Smooth muscle cell (in vitro differentiated cells): ENCODE results near the gene FUT2. TPM values are rescaled to one million over a fixed set of nuclear protein-coding genes. Genes with fewer than 3 reads are reported as not detected.

Source experiments
- DNase-seq: peaks from one replicate; lab custom pipeline; 2025; ENCODE audit not compliant: unreplicated experiment; lab: John Stamatoyannopoulos, UW
- H2AFZ ChIP-seq: fragments of 200-600 bp; sonication (generic); 2 replicates; pipeline ENCODE4 v1.6.0; 2016; ENCODE audit warnings: antibody characterized with exemption, low read depth, mild to moderate bottlenecking
- H3F3A ChIP-seq: fragments of 200-600 bp; sonication (generic); 2 replicates; pipeline ENCODE4 v1.6.0; 2017; ENCODE audit warnings: antibody characterized with exemption, low read depth
- H3K27ac ChIP-seq: fragments of 200-600 bp; sonication (generic); 2 replicates; pipeline ENCODE4 v1.5.1; 2016; ENCODE audit warnings: low read depth, mild to moderate bottlenecking
- H3K27me3 ChIP-seq: fragments of 200-600 bp; sonication (generic); 2 replicates; pipeline ENCODE4 v1.6.1; 2016; ENCODE audit warnings: low read depth, mild to moderate bottlenecking
- H3K36me3 ChIP-seq: fragments of 200-600 bp; sonication (generic); 2 replicates; pipeline ENCODE4 v1.5.1; 2016; ENCODE audit warnings: low read depth
- H3K4me1 ChIP-seq: fragments of 200-600 bp; sonication (generic); 2 replicates; pipeline ENCODE4 v1.5.1; 2016; ENCODE audit warnings: low read depth
- H3K4me2 ChIP-seq: fragments of 200-600 bp; sonication (generic); 2 replicates; pipeline ENCODE4 v1.6.0; 2016; ENCODE audit warnings: mild to moderate bottlenecking
- H3K4me3 ChIP-seq: fragments of 200-600 bp; sonication (generic); 2 replicates; pipeline ENCODE4 v1.5.1; 2016; ENCODE audit warnings: mild to moderate bottlenecking
- H3K79me2 ChIP-seq: fragments of 200-600 bp; sonication (generic); 2 replicates; pipeline ENCODE4 v1.6.0; 2016; ENCODE audit warnings: low read depth, mild to moderate bottlenecking
- H3K9ac ChIP-seq: fragments of 200-600 bp; sonication (generic); 2 replicates; pipeline ENCODE4 v1.6.0; 2016; ENCODE audit warnings: low read depth
- H3K9me3 ChIP-seq: fragments of 200-600 bp; sonication (generic); replicated peaks from 2 replicates; pipeline ENCODE4 v1.5.1; 2016; ENCODE audit warnings: low read depth
- H4K20me1 ChIP-seq: fragments of 200-600 bp; sonication (generic); 2 replicates; pipeline ENCODE4 v1.6.0; 2016; ENCODE audit warnings: low read depth
- WGBS: methylation state at CpG from one replicate; pipeline ENCODE4 v1.1.7; 2016; ENCODE audit warnings: low lambda C conversion rate; 5-methylcytosine and 5-hydroxymethylcytosine counted together
- polyA plus RNA-seq: library from polyadenylated mRNA; unstranded; fragments of >200 nt; fragmentation: Nextera tagmentation; extraction: Ambion mirVana; gene quantifications from 2 replicates; pipeline ENCODE4 v1.2.1, GENCODE V29; 2016
- total RNA-seq: library from RNA; depleted of rRNA; stranded (reverse); fragments of >200 nt; gene quantifications from 2 replicates; pipeline ENCODE4 v1.2.3, GENCODE V29; 2014
- TF ChIP-seq, protein P1 (sequence below): fragments of 200-600 bp; sonication (generic); IDR thresholded peaks from 2 replicates; pipeline ENCODE4 v1.5.1; 2017; ENCODE audit warnings: borderline replicate concordance, mild to moderate bottlenecking, antibody characterized with exemption; ENCODE audit not compliant: insufficient read depth, poor library complexity, severe bottlenecking

FUT2 gene
- total and polyA plus RNA-seq, 2 experiments from 2014 or later, result 0.18 to 1.1 TPM

DNA sequence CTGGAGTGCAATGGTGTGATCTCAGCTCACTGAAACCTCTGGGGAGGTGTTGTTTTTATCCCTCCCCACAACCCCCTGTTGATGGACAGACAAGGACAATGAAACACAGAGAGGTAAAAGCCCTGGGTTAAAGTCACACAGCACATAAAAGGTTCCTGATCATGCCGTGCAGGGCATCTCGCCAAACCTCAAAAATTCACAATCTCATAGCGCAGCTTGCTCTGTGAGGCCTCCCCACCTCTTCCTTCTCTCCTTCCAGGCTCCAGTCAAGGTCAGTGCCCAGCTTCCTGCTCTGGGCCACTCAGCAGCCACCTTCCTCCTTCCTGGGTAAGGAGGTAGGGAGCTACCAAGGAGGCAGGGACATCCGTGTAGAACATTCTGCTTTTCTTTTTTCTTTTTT is 2.3 kb downstream of the FUT2 start:
- TF ChIP-seq, protein P1, sequence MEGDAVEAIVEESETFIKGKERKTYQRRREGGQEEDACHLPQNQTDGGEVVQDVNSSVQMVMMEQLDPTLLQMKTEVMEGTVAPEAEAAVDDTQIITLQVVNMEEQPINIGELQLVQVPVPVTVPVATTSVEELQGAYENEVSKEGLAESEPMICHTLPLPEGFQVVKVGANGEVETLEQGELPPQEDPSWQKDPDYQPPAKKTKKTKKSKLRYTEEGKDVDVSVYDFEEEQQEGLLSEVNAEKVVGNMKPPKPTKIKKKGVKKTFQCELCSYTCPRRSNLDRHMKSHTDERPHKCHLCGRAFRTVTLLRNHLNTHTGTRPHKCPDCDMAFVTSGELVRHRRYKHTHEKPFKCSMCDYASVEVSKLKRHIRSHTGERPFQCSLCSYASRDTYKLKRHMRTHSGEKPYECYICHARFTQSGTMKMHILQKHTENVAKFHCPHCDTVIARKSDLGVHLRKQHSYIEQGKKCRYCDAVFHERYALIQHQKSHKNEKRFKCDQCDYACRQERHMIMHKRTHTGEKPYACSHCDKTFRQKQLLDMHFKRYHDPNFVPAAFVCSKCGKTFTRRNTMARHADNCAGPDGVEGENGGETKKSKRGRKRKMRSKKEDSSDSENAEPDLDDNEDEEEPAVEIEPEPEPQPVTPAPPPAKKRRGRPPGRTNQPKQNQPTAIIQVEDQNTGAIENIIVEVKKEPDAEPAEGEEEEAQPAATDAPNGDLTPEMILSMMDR, result no peak
- H3K4me3 ChIP-seq, result no peak overlapping the region
- no peaks in the 10 kb centered on the region for H3K9me3 ChIP-seq
- no peak overlapping the region for H3K4me2 ChIP-seq
- WGBS, result 82% methylated on average over 4 of the region's 4 CpGs
- no peak overlapping the region for H3K9ac ChIP-seq
- no peaks in the 10 kb centered on the region for H3K79me2 ChIP-seq
- H3F3A ChIP-seq, result no peaks in the 10 kb centered on the region
- H3K4me1 ChIP-seq, result peaks cover 10% of the 10 kb centered on the region
- no peak for DNase-seq
- H3K36me3 ChIP-seq, result no peaks in the 10 kb centered on the region
- H3K27me3 ChIP-seq, result peaks cover 22% of the 10 kb centered on the region
- H3K27ac ChIP-seq, result no peak overlapping the region
- H4K20me1 ChIP-seq, result peaks cover 7% of the 10 kb centered on the region
- H2AFZ ChIP-seq, result no peak overlapping the region

DNA sequence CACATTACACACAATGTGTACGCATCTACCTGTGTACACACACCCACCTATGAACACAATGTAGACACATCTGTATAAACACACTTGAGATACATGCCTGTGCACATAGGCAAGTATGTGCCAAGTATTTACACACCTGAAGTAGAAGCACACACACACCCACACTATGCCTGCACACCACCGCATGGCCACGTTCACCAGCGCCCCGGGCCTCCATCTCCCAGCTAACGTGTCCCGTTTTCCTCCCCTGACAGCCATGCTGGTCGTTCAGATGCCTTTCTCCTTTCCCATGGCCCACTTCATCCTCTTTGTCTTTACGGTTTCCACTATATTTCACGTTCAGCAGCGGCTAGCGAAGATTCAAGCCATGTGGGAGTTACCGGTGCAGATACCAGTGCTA is 6.9 kb downstream of the FUT2 start:
- H2AFZ ChIP-seq, result no peak overlapping the region
- H3K4me2 ChIP-seq, result no peak overlapping the region
- no peaks in the 10 kb centered on the region for H3K9me3 ChIP-seq
- no peak overlapping the region for H3K9ac ChIP-seq
- WGBS, result 95% methylated on average over 13 of the region's 13 CpGs
- no peak overlapping the region for H3K4me3 ChIP-seq
- H3K27ac ChIP-seq, result no peak overlapping the region
- H3K4me1 ChIP-seq, result no peaks in the 10 kb centered on the region
- DNase-seq, result no peak
- H3F3A ChIP-seq, result no peaks in the 10 kb centered on the region
- no peaks in the 10 kb centered on the region for H3K79me2 ChIP-seq
- no peaks in the 10 kb centered on the region for H3K36me3 ChIP-seq
- no peaks in the 10 kb centered on the region for H4K20me1 ChIP-seq
- TF ChIP-seq, protein P1, result no peak
- H3K27me3 ChIP-seq, result no peaks in the 10 kb centered on the region

DNA sequence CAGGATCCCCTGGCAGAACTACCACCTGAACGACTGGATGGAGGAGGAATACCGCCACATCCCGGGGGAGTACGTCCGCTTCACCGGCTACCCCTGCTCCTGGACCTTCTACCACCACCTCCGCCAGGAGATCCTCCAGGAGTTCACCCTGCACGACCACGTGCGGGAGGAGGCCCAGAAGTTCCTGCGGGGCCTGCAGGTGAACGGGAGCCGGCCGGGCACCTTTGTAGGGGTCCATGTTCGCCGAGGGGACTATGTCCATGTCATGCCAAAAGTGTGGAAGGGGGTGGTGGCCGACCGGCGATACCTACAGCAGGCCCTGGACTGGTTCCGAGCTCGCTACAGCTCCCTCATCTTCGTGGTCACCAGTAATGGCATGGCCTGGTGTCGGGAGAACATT is 7.5 kb downstream of the FUT2 start:
- Histone ChIP-seq H3K79me2 (no peaks in the 10 kb centered on the region), H3F3A (no peaks in the 10 kb centered on the region)
- WGBS, result 95% methylated on average over 23 of the region's 23 CpGs

DNA sequence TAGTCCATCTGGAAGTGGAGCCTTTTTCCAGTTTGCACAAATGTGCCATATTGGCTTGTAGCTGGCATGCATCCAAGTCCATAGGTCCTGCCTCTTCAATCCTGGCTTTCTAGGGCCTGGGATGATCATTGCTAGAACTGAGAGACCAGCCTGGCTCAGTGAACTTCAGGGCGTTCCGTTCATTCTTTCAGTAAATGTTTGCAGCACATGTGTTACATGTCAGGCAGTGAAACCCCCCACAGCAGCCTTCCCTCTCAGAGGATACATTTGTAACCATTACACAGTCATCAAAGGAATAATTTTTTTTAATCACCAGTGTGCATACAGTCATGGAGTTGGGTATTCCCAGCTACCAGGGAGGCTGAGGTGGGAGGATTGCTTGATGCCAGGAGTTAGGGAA is 9.7 kb downstream of the FUT2 start:
- Histone ChIP-seq H3F3A (no peaks in the 10 kb centered on the region), H3K4me3 (no peak overlapping the region), H3K9ac (no peak overlapping the region), H2AFZ (no peak overlapping the region), H3K4me1 (no peaks in the 10 kb centered on the region), H3K27me3 (no peaks in the 10 kb centered on the region), H3K9me3 (no peaks in the 10 kb centered on the region), H3K27ac (no peak overlapping the region), H3K4me2 (no peak overlapping the region), H4K20me1 (no peaks in the 10 kb centered on the region), H3K36me3 (no peaks in the 10 kb centered on the region), H3K79me2 (no peaks in the 10 kb centered on the region)
- TF ChIP-seq, protein P1, result no peak
- WGBS, result 79% methylated on average over 2 of the region's 2 CpGs
- DNase-seq, result no peak

More for the DNA sequence above, 7.5 kb downstream of the FUT2 start:
- Histone ChIP-seq H3K4me2 (no peak overlapping the region), H3K4me1 (no peaks in the 10 kb centered on the region), H3K9ac (no peak overlapping the region), H4K20me1 (no peaks in the 10 kb centered on the region), H3K27me3 (no peaks in the 10 kb centered on the region), H3K9me3 (no peaks in the 10 kb centered on the region), H3K4me3 (no peak overlapping the region), H3K36me3 (no peaks in the 10 kb centered on the region), H2AFZ (no peak overlapping the region), H3K27ac (no peak overlapping the region)
- TF ChIP-seq, protein P1, result no peak
- no peak for DNase-seq
